ENCODE measurements around the gene ELOA2.
"Not testable (repeated sequence)": the region's sequence is repeated elsewhere in the genome, so short reads cannot be mapped to it uniquely, and the experiment has no call there.

DNA sequence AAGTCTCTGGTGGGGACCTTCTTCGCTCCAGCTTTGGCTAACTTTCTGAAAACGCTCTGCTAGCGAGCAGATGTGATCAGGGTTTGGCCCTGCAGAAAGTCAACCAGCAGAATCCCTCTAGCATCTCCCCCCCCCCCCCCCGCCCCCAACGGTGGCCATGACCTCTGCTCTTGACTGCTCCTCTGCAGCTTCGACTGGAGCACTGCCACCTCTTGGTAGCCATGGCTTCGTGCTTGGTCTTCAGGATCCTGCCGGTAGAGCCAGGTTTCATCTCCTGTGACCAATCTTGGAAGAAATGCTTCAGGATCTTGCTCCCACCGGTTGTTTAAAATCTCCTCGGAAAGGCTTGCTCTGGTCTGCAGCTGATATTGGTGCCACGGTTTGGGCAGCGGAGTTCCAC, 4.5 kb downstream of the ELOA2 start:
- TF ChIP-seq, protein P1, sequence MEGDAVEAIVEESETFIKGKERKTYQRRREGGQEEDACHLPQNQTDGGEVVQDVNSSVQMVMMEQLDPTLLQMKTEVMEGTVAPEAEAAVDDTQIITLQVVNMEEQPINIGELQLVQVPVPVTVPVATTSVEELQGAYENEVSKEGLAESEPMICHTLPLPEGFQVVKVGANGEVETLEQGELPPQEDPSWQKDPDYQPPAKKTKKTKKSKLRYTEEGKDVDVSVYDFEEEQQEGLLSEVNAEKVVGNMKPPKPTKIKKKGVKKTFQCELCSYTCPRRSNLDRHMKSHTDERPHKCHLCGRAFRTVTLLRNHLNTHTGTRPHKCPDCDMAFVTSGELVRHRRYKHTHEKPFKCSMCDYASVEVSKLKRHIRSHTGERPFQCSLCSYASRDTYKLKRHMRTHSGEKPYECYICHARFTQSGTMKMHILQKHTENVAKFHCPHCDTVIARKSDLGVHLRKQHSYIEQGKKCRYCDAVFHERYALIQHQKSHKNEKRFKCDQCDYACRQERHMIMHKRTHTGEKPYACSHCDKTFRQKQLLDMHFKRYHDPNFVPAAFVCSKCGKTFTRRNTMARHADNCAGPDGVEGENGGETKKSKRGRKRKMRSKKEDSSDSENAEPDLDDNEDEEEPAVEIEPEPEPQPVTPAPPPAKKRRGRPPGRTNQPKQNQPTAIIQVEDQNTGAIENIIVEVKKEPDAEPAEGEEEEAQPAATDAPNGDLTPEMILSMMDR (conservative IDR thresholded peaks at IDR 0.05 in 1 of 2, IDR thresholded peaks at IDR 0.05 in 1 of 2; ENCODE audit: low read depth in 1 of 2, low read length in 2 of 2), result not testable (repeated sequence)
- not testable (repeated sequence) for TF ChIP-seq EZH2 (IDR thresholded peaks at IDR 0.05; ENCODE audit: low read length, missing control alignments)
